NCI-H2196 treated with DMSO at 0.1 percent for 48 hours (cell line): ENCODE results near the gene FHIT.
"Not testable (repeated sequence)": the region's sequence is repeated elsewhere in the genome, so short reads cannot be mapped to it uniquely, and the experiment has no call there.

Experiments
- DNase-seq: peaks from one replicate; lab custom pipeline; 2025; ENCODE audit not compliant: unreplicated experiment; lab: John Stamatoyannopoulos, UW

FHIT gene

GRCh38 chr3:61008153-61008997 is 242.9 kb downstream of the FHIT start:
- no peak for DNase-seq

GRCh38 chr3:61005591-61005990 is 245.7 kb downstream of the FHIT start:
- no peak for DNase-seq

GRCh38 chr3:60998858-60999257 is 252.4 kb downstream of the FHIT start:
- DNase-seq, result no peak

GRCh38 chr3:60992395-60992794 is 258.9 kb downstream of the FHIT start:
- no peak for DNase-seq

GRCh38 chr3:60990442-60990730 is 260.9 kb downstream of the FHIT start:
- no peak for DNase-seq

GRCh38 chr3:60989626-60990441 is 261.4 kb downstream of the FHIT start:
- no peak for DNase-seq

DNA sequence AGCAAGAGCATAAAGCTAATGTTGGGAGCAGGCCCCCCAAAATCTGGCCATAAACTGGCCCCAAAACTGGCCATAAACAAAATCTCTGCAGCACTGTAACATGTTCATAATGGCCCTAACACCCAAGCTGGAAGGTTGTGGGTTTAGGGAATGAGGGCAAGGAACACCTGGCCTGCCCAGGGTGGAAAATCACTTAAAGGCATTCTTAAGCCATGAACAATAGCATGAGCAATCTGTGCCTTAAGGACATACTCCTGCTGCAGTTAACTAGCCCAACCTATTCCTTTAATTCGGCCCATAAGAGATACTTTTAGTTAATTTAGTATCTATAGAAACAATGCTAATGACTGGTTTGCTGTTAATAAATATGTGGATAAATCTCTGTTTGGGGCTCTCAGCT is 264.1 kb downstream of the FHIT start:
- not testable (repeated sequence) for DNase-seq

GRCh38 chr3:60986552-60986951 is 264.7 kb downstream of the FHIT start:
- DNase-seq, result no peak

DNA sequence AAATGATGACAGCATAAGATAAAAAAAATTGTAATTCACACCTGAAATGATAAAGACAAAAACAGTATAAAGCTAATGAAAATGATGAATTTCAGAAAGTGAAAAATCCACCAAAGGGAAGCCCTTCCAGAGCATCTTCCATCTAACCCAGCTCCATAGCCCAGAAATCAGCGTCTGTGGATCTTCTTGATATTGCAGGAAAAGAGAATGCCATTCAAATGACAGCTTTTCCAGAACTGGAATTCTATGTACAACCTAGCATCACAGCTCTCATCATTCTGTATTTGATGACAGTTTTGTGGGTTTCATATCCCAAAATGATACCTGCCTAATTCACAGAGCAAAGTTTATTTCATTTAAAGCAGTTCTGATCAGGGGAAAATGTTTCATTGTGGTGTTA is 267.3 kb downstream of the FHIT start:
- no peak for DNase-seq

DNA sequence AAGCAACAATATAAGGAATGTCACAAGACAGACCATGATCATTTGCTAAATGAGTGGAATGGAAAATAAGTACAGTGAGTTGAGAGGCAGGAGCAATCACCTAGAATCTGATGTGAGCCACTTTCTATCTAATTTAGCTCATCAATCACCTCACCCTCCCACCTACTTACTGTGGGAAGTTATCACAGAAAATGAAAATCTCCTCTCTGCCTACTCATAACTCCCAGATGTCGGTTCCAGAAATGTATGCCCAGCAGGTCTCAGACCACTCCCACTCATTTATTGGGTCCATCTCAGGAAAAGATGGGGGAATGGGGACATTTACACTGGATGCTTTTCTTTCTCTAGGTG is 270.9 kb downstream of the FHIT start:
- no peak for DNase-seq

DNA sequence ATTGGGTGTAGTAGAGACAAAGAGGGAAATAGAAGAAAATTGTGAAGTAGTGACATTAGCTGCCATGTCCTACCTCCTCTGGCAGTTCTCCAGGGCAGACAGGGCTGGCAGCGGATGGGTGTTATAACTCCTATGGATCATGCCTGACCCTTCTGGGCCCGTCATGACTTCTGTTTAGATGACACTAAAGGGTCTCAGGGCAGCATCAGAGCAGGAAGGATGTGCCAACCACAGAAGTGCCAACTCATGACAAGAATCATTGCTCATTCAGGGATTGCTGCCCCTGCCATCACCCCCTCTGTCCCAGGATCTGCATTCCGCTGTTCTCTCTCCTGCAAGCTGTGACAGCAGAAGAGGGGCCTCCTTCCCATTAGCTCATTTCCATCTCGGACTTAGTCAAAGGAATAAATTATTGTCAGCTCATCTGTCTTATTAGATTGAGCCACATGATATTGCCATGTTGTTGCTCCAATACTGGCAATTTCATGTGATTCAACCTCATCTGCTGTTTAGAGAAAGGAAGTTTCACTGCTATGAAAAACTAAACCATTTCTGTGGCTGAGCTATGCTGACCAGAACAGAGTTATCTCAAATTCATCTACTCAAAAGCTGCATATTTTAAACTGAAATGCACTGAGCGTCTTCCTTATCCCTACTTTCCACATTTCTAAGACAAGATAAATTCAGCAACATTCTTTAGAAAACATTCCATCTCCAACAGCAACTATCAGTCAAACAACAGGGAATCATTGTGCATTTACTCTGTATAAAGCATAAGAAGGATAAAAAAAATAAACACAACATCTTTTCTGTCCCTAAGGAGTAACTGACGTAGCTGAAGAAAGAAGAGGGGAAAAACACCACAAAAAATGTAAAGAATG is 271.6 kb downstream of the FHIT start:
- DNase-seq, result no peak

DNA sequence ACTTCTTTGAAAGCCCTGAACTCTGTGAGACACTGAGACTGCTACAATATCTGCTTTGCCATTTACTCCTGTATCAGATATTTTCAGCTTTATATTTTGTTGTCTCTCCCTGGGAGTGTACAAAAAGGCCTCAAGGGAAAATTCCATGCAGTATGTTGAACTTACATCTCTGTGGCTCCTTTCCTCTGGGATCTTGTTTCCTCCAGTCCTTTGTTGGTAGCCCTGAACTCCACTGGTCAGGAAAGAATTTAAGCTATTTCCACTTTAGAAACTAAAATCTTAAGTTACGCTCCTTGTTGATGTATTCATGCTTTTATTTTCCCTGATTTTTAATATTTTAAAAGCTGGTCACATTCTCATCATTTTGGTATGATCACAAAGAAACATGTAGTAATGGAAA is 277.9 kb downstream of the FHIT start:
- no peak for DNase-seq

DNA sequence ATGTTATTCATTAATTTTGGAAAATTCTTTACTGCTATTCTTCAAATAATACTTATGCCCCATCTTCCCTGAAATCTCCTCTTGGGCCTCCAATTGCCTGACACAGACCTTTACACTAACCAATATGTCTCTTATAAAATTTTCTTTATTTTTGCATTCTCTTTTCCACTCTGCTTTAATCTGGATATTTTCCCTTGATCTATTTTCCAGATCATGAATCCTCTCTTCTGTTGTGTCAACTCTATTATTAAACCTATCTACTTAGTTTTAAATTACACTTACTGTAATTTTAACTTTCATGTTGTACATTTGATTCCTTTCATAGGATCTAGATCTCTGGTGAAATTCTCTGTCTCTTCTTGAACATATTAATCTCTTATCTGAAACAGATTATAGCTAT is 278.7 kb downstream of the FHIT start:
- DNase-seq, result no peak

- no peak for DNase-seq
Measured at GRCh38 chr3:60970850-60971249, 280.4 kb downstream of the FHIT start.

- DNase-seq, result no peak
Measured at GRCh38 chr3:60967141-60967540, 284.1 kb downstream of the FHIT start.

- DNase-seq, result no peak
Measured at GRCh38 chr3:60957541-60957940, 293.7 kb downstream of the FHIT start.

DNA sequence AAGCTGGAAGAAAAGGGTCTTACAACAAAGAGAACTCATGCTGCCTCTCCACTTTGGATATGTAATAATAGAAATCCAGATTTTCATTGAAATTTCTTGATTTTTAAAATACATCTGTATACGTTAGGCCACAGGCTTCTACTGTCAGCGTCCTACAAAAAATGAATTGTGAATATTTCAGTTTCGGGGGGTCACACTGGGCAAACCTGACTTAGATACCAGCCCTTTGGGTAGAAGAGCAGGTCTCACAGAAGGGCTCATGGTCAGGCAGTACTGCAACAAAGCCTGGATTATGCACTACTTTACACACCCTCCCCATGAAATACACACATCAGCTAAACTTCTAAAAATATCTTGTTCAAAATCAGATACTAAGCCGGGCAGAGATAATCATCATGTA is 294.5 kb downstream of the FHIT start:
- no peak for DNase-seq

GRCh38 chr3:60955034-60955433 is 296.2 kb downstream of the FHIT start:
- DNase-seq, result no peak

DNA sequence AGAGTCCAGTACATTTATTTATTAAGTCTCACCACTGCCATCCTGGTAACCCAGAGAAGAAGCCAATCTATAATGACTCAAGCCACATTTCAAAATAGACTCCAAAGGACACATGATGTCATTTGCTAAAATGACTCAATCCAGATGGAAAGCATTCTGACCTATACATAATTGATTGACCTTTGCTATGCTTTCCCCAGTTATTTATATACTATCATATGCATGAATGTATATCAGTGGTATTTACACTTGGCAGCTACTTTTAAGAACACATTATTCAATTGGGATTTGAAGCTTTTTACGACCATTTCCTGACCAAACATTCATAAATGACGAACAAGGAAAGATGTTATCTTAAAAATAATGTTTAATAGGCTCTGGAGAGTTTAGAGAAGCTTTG is 297.2 kb downstream of the FHIT start:
- DNase-seq, result no peak

DNA sequence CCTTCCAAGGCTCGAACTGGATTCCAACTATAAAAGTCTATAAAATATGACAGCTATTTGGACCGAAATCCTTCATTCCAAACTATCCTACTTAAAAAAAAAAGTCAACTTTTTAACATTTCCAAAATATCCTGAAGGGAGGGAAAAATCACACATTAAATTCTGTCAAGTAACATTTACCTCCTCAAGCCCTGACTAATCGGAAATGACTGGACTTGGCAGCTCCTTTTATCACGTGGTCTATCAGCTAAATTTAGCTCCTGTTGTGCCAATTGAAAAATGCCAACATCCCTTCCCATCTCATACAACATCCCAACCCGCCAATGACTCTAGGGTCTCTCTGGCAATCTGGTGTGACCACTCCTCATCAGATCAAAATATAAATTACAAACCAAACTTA is 297.9 kb downstream of the FHIT start:
- no peak for DNase-seq

DNA sequence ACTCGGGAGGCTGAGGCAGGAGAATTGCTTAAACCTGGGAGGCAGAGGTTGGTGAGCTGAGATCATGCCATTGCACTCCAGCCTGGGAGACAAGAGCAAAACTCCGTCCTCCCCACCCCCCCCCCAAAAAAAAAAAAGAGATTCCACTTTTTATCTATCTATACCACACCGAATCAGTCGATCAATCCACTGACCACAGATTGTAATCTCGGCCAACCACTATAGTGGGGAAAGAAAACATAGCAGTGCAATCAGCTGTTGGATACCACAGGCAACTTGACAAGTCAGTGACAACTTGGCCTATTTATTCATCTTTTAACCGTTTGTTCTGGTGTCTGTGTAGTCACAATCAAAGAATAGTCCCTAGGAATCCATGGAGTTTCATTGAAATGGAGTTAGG is 299.2 kb downstream of the FHIT start:
- no peak for DNase-seq

- DNase-seq, result no peak
Measured at GRCh38 chr3:60949146-60949545, 302.1 kb downstream of the FHIT start.
